Liver (tissue), 9 donors: Measurements from ENCODE around the gene ACOT13. TPM values are rescaled to one million over a fixed set of nuclear protein-coding genes. Genes with fewer than 3 reads are reported as not detected.

Experiments
- DNase-seq: peaks from one replicate; pipeline ENCODE4 v3.0.0-alpha.2; 2017; ENCODE audit warnings: low spot score
- H3K27ac ChIP-seq, 2 donors: one replicate each; pipeline ENCODE4 v1.7.0; 2013; ENCODE audit warnings: inconsistent platforms in 2 of 2, low read length in 2 of 2, control low read depth in 1 of 2, low read depth in 1 of 2, mild to moderate bottlenecking in 1 of 2
- H3K27me3 ChIP-seq, 4 donors: one replicate each; pipeline versions ENCODE4 v1.6.1 to v1.7.0; 2013; ENCODE audit warnings: low read length in 3 of 4, inconsistent platforms in 1 of 4, mild to moderate bottlenecking in 1 of 4, moderate library complexity in 1 of 4; ENCODE audit not compliant: control insufficient read depth in 4 of 4, insufficient read depth in 4 of 4
- H3K36me3 ChIP-seq, 4 donors: one replicate each; pipeline versions ENCODE4 v1.6.1 to v1.7.0; 2013; ENCODE audit warnings: low read length in 3 of 4, mild to moderate bottlenecking in 3 of 4, low read depth in 1 of 4, moderate library complexity in 1 of 4; ENCODE audit not compliant: control insufficient read depth in 4 of 4, insufficient read depth in 3 of 4
- H3K4me1 ChIP-seq, 4 donors: one replicate each; pipeline versions ENCODE4 v1.6.1 to v1.7.0; 2013; ENCODE audit warnings: low read length in 3 of 4, mild to moderate bottlenecking in 3 of 4, moderate library complexity in 1 of 4; ENCODE audit not compliant: control insufficient read depth in 4 of 4, insufficient read depth in 4 of 4
- H3K4me3 ChIP-seq, 3 donors: one replicate each; pipeline versions ENCODE4 v1.6.1 to v1.7.0; 2013; ENCODE audit warnings: low read length in 3 of 3, control low read depth in 1 of 3, low read depth in 1 of 3, mild to moderate bottlenecking in 1 of 3
- H3K9ac ChIP-seq, 2 donors: one replicate each; pipeline ENCODE4 v1.7.0; 2013; ENCODE audit warnings: low read length in 2 of 2, mild to moderate bottlenecking in 2 of 2, moderate library complexity in 2 of 2, control low read depth in 1 of 2, low read depth in 1 of 2
- H3K9me3 ChIP-seq, 4 donors: one replicate each; pipeline versions ENCODE4 v1.6.1 to v1.7.0; 2013; ENCODE audit warnings: low read length in 3 of 4; ENCODE audit not compliant: control insufficient read depth in 4 of 4
- ATF3 ChIP-seq: IDR thresholded peaks from 2 replicates; pipeline ENCODE4 v1.6.1; 2016; ENCODE audit warnings: antibody characterized with exemption
- CTCF ChIP-seq: fragments of 150-350 bp; IDR thresholded peaks from 2 replicates; pipeline ENCODE4 v1.5.1; 2017; ENCODE audit warnings: improper control_type of control experiment, low read depth, low read length; ENCODE audit not compliant: missing input control
- EGR1 ChIP-seq, 2 donors: IDR thresholded peaks; 2 replicates each; pipeline ENCODE4 v1.6.1; 2016 to 2018; ENCODE audit warnings: antibody characterized with exemption in 2 of 2, low read depth in 2 of 2
- FOXA1 ChIP-seq: IDR thresholded peaks from 2 replicates; pipeline ENCODE4 v1.6.1; 2016; ENCODE audit warnings: antibody characterized with exemption
- FOXA2 ChIP-seq: IDR thresholded peaks from 2 replicates; pipeline ENCODE4 v1.6.1; 2016; ENCODE audit warnings: antibody characterized with exemption
- GABPA ChIP-seq, 2 donors: IDR thresholded peaks in 1 of 2; conservative IDR thresholded peaks in 1 of 2; 2 replicates each; pipeline ENCODE4 v1.6.1; 2016; ENCODE audit warnings: antibody characterized with exemption in 2 of 2, mild to moderate bottlenecking in 1 of 2, moderate library complexity in 1 of 2
- HNF4A ChIP-seq, 2 donors: conservative IDR thresholded peaks; 2 replicates each; pipeline ENCODE4 v1.6.1; 2016; ENCODE audit warnings: antibody characterized with exemption in 2 of 2, mild to moderate bottlenecking in 2 of 2
- JUND ChIP-seq, 2 donors: IDR thresholded peaks; 2 replicates each; pipeline ENCODE4 v1.6.1; 2016; ENCODE audit warnings: antibody characterized with exemption in 2 of 2
- MAX ChIP-seq: IDR thresholded peaks from 2 replicates; pipeline ENCODE4 v1.6.1; 2016; ENCODE audit warnings: antibody characterized with exemption
- NR2F2 ChIP-seq: IDR thresholded peaks from 2 replicates; pipeline ENCODE4 v1.6.1; 2016; ENCODE audit warnings: antibody characterized with exemption
- RAD21 ChIP-seq, 2 donors: IDR thresholded peaks; 2 replicates each; pipeline ENCODE4 v1.6.1; 2016; ENCODE audit warnings: antibody characterized with exemption in 2 of 2, mild to moderate bottlenecking in 2 of 2
- SP1 ChIP-seq: IDR thresholded peaks from 2 replicates; pipeline ENCODE4 v1.6.1; 2018; ENCODE audit warnings: antibody characterized with exemption, mild to moderate bottlenecking
- TAF1 ChIP-seq: conservative IDR thresholded peaks from 2 replicates; pipeline ENCODE4 v1.6.1; 2016; ENCODE audit warnings: antibody characterized with exemption, mild to moderate bottlenecking
- YY1 ChIP-seq: IDR thresholded peaks from 2 replicates; pipeline ENCODE4 v1.6.1; 2016; ENCODE audit warnings: antibody characterized with exemption, mild to moderate bottlenecking
- ZBTB33 ChIP-seq: IDR thresholded peaks from 2 replicates; pipeline ENCODE4 v1.6.1; 2016; ENCODE audit warnings: antibody characterized with exemption
- WGBS: extraction: QIAGEN DNeasy Blood & Tissue Kit; methylation state at CpG from one replicate; pipeline ENCODE4 v1.1.7; 2013; 5-methylcytosine and 5-hydroxymethylcytosine counted together
- polyA plus RNA-seq, 2 donors: library from polyadenylated mRNA; stranded (reverse) in 1 of 2; unstranded in 1 of 2; fragments of 200-250 nt in 1 of 2; fragments of >200 nt in 1 of 2; fragmentation: Nextera tagmentation in 1 of 2; extraction: Ambion mirVana in 1 of 2; gene quantifications; one replicate each; pipeline versions ENCODE4 v1.2.1 to v1.2.3, GENCODE V29; 2013 to 2015
- total RNA-seq, 2 donors: library from RNA; depleted of rRNA; stranded (reverse); fragments of >200 nt; gene quantifications; one replicate each; pipeline ENCODE4 v1.2.3, GENCODE V29; 2014
- donor health status: healthy.
- donor health status: healthy.
- donor health status: healthy.
- donor health status: healthy.
- donor health status: healthy.

Gene ACOT13
- total and polyA plus RNA-seq, 4 donors, result 9.9 to 90.0 (median 21.3) TPM

GRCh38 chr6:24692003-24692402 lies 25.1 kb downstream of the ACOT13 start (continued):
- no peak for TF ChIP-seq ZBTB33
- TF ChIP-seq GABPA (IDR thresholded peaks at IDR 0.05 in 1 of 2, conservative IDR thresholded peaks at IDR 0.05 in 1 of 2), result no peak
- TF ChIP-seq FOXA2, result no peak
- no peak for TF ChIP-seq HNF4A (conservative IDR thresholded peaks at IDR 0.05)
- no peak for TF ChIP-seq SP1
- no peak for TF ChIP-seq YY1
- no peak for TF ChIP-seq FOXA1
- no peak for TF ChIP-seq NR2F2
- TF ChIP-seq RAD21 (IDR thresholded peaks at IDR 0.05), result no peak

- Histone ChIP-seq H3K9me3 (no peaks in the 10 kb centered on the region), H3K36me3 (peaks cover 0 to 1% (median under 1%) of the 10 kb centered on the region in 4 donors), H3K27ac (no peak overlapping the region), H3K4me3 (no peak overlapping the region), H3K4me1 (peaks cover 0 to 23% (median 12%) of the 10 kb centered on the region in 4 donors), H3K27me3 (no peaks in the 10 kb centered on the region), H3K9ac (no peak overlapping the region)
- DNase-seq, result no peak
- WGBS, result 51% methylated on average over 3 of the region's 3 CpGs
- TF ChIP-seq JUND (IDR thresholded peaks at IDR 0.05) (no peak), FOXA1 (no peak), CTCF (no peak), NR2F2 (no peak), ZBTB33 (no peak)
These were observed 25.5 kb downstream of the ACOT13 start for GRCh38 chr6:24692415-24692814.

- H3K4me3 ChIP-seq, result no peak overlapping the region
- peaks cover 0 to 23% (median 12%) of the 10 kb centered on the region in 4 donors for H3K4me1 ChIP-seq
- H3K9ac ChIP-seq, result no peak overlapping the region
- no peak overlapping the region for H3K27ac ChIP-seq
- DNase-seq, result no peak
- peaks cover 0 to 4% (median 0%) of the 10 kb centered on the region in 4 donors for H3K36me3 ChIP-seq
- H3K27me3 ChIP-seq, result no peaks in the 10 kb centered on the region
- H3K9me3 ChIP-seq, result no peaks in the 10 kb centered on the region
- no peak for TF ChIP-seq EGR1 (IDR thresholded peaks at IDR 0.05; ENCODE audit: low read depth in 2 of 2)
- no peak for TF ChIP-seq ATF3
- TF ChIP-seq MAX, result no peak
- TF ChIP-seq NR2F2, result no peak
- no peak for TF ChIP-seq TAF1
- 95% methylated on average over 2 of the region's 2 CpGs for WGBS
These were observed 26.1 kb downstream of the ACOT13 start for GRCh38 chr6:24692848-24693592.
